Lower leg skin (tissue), 4 donors: ENCODE data around the gene LEUTX. TPM values are rescaled to one million over a fixed set of nuclear protein-coding genes. Genes with fewer than 3 reads are reported as not detected.
A peak's percentile ranks its signal among the peaks of the same experiment; 100 is the strongest.

Experiments used
- DNase-seq, 2 donors: peaks; one replicate each; pipeline ENCODE4 v3.0.0-alpha.2; 2019; ENCODE audit warnings: low spot score in 2 of 2
- H3K4me3 ChIP-seq: fragments of 200-600 bp; sonication (generic); 2 replicates; pipeline ENCODE4 v1.5.1; 2017; ENCODE audit warnings: mild to moderate bottlenecking, low read depth; ENCODE audit not compliant: poor library complexity, severe bottlenecking
- POLR2A ChIP-seq, 2 donors: fragments of 450-650 bp; IDR thresholded peaks; one replicate each; pipeline ENCODE4 v1.6.1; 2016 to 2017; ENCODE audit warnings: antibody characterized with exemption in 2 of 2, mild to moderate bottlenecking in 1 of 2, moderate library complexity in 1 of 2
- WGBS, 2 donors: methylation state at CpG; one replicate each; pipeline ENCODE4 v1.1.5; 2018; 5-methylcytosine and 5-hydroxymethylcytosine counted together
- intact Hi-C: fragments of 100-400 bp; cut with DNase I; formaldehyde crosslinking; loops from one replicate; pipeline ENCODE4 v1.15.0; 2023; ENCODE audit warnings: low total_unique reads
- total RNA-seq, 4 donors: library from RNA; depleted of rRNA; stranded (reverse); fragments of >200 nt; gene quantifications; one replicate each; pipeline ENCODE4 v1.1.0, GENCODE V29; 2016
- TF ChIP-seq, protein P1 (sequence below), 3 donors: fragments of 450-650 bp; IDR thresholded peaks; one replicate each; pipeline ENCODE4 v1.5.1; 2016; ENCODE audit warnings: antibody characterized with exemption in 3 of 3, mild to moderate bottlenecking in 3 of 3, moderate library complexity in 2 of 3

The LEUTX gene
- total RNA-seq, 4 donors from 2014 or later, result not detected

DNA sequence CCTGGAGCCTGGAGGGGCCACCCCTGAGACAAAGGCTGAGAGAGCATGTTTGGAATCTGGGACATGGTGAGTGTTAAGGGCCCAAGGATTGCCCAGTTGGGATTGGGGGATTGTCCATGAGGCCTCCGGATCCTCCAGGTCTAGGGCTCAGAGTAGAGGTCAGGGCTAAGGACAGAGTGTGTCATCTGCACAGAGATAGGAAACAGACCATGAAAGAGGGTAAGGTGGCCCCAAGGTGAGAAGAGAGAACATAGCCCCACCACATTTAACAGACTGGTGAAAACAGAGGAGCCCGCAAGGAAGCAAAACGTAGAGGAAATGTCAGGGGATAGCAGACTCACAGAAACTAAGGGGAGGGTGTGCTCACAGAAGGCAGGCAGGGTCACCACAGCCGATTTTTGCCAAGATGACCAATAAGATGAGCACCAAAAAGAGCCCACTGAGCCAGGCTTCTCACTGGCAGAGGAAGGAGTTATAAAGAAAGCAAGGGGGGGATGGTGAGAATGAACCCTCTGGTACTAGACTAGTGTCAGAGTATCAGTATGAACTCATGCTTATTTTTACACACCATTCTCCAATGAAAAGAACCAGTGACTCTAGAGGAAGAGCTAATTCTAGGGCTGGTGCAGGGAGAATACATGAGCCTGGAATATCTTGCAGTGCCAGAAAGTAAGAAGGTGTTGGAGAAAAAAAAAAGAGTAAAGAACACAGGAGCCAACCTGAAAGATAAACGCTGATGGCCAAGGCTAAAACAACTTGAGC is 37.8 kb downstream of the LEUTX start:
- 88 to 89% methylated on average over 5 of the region's 5 CpGs for WGBS, 2 donors
- no peak overlapping the region for H3K4me3 ChIP-seq
- DNase-seq, result no peak
- intact Hi-C loops, result no loop called here
- no peak for TF ChIP-seq POLR2A (IDR thresholded peaks at IDR 0.05)
- TF ChIP-seq, protein P1, sequence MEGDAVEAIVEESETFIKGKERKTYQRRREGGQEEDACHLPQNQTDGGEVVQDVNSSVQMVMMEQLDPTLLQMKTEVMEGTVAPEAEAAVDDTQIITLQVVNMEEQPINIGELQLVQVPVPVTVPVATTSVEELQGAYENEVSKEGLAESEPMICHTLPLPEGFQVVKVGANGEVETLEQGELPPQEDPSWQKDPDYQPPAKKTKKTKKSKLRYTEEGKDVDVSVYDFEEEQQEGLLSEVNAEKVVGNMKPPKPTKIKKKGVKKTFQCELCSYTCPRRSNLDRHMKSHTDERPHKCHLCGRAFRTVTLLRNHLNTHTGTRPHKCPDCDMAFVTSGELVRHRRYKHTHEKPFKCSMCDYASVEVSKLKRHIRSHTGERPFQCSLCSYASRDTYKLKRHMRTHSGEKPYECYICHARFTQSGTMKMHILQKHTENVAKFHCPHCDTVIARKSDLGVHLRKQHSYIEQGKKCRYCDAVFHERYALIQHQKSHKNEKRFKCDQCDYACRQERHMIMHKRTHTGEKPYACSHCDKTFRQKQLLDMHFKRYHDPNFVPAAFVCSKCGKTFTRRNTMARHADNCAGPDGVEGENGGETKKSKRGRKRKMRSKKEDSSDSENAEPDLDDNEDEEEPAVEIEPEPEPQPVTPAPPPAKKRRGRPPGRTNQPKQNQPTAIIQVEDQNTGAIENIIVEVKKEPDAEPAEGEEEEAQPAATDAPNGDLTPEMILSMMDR (IDR thresholded peaks at IDR 0.05), result no peak

DNA sequence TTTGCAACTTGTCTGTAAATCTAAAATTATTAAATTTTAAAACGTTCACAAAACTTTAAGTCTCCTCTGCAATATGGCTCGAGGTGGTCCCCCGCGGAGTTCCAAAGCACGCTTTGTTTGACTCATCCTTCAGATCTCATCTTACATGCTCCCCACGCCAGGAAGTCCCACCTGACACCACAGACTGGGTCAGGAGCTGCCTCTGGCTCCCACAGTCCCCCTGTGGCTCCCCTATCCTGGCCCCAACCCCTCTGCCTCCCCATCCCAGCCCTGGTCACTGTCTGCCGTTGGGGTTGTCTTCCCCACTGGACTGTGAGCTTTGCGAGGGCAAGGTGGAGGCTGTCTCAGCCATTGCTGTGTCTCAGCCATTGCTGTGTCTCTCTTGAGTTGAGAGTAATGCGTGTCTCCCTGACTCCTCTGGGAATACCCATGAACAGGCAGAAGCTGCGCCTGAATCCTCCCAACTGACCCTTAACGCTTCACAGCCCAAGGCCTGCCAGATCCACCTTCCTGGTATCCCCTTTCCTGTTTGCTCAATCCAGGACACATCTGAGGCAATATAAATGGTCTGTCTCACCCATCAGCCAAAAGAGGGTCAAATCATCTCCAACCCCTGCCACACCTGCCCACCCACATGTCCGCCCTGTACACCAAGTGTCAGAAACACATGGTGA is 39.4 kb downstream of the LEUTX start:
- TF ChIP-seq, protein P1 (IDR thresholded peaks at IDR 0.05), result no peak
- TF ChIP-seq POLR2A (IDR thresholded peaks at IDR 0.05), result no peak
- no peak overlapping the region for H3K4me3 ChIP-seq
- intact Hi-C loops, result no loop called here
- peak in 1 of 2 donors; percentile 58 for DNase-seq
- WGBS, 2 donors, result 89 to 92% methylated on average over 12 of the region's 12 CpGs

DNA sequence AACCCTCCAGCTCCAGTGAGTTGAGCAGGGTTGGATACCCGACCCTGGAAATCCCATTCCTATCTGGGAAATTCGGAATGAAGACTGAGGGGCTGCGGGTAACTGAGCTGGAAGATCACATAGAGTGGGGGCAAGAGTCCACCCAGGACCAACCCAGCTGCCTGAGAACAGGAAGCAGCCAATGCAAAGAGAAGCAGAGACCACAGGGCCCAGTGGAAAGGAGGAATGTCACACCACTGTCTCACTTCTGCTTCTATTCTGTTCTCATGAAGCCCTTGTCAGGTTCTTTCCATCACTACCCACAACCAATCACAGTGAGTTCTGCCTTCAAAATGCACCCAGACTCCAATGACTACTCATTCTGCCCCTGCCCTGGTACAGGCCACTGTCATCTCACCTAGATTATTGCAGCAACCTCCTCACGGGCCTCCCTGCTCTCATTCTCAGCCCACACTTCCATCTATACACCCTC is 40.0 kb downstream of the LEUTX start:
- WGBS, 2 donors, result 80 to 96% methylated on average over 4 of the region's 4 CpGs

DNA sequence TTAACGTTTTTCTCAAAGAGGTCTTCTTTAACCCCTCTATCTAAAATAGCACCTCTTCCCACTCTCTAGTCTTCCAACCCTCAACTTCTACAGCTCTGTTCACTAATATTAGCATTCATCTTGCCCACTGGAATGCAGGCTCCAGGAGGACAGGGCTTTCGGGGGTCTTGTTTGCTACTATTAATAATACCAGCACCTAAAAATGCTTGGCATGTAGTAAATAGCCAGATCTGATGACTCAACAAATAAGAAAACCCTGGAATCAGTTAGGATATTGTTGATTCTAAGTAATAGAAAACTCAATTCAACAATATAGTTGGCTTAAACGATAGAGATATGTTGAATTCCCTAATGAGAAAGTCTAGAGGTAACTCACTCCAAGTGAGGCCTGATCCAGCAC is 41.1 kb downstream of the LEUTX start:
- no peak for DNase-seq
- intact Hi-C loops, result loop anchor here (5.0 kb wide), 1 partner anchor 922 kb away; the partner anchor contains the start of genes NFKBIB and SIRT2
- no peak overlapping the region for H3K4me3 ChIP-seq
- TF ChIP-seq, protein P1 (IDR thresholded peaks at IDR 0.05), result no peak
- no peak for TF ChIP-seq POLR2A (IDR thresholded peaks at IDR 0.05)
- 81 to 83% methylated on average over 3 of the region's 3 CpGs for WGBS, 2 donors

More for the DNA sequence above, 40.0 kb downstream of the LEUTX start:
- no peak overlapping the region for H3K4me3 ChIP-seq
- DNase-seq, result peak in 1 of 2 donors; percentile 68
- TF ChIP-seq, protein P1 (IDR thresholded peaks at IDR 0.05), result no peak
- TF ChIP-seq POLR2A (IDR thresholded peaks at IDR 0.05), result no peak
- intact Hi-C loops, result no loop called here

DNA sequence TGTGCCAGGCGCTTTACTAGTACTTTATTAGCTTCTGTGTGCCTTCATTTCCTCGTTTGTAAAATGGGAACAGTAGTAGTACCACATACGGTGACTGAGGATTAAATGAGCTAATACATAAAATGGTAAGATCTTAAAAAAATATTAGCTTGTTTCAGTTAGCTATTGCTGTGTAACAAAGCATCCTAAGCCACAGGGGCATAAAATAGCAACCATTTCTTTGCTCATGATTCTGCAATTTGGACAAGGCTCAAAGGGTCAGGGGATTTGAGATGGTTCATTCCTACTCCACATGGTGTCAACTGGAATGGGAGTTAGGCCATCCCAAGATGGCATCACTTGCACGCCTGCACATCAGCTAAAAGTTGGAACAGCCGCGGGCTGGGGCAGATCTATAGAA is 42.0 kb downstream of the LEUTX start:
- WGBS, 2 donors, result 91 to 92% methylated on average over 6 of the region's 6 CpGs

More for the DNA sequence above, 42.0 kb downstream of the LEUTX start:
- intact Hi-C loops, result loop anchor here (5.0 kb wide), 1 partner anchor 923 kb away; the partner anchor contains the start of genes NFKBIB and SIRT2
- DNase-seq, result peak in 1 of 2 donors; percentile 42
- TF ChIP-seq, protein P1 (IDR thresholded peaks at IDR 0.05), result no peak
- TF ChIP-seq POLR2A (IDR thresholded peaks at IDR 0.05), result no peak
- H3K4me3 ChIP-seq, result no peak overlapping the region
